DND-41 (cell line): Measurements from ENCODE around the gene MPZ.
A peak's percentile ranks its signal among the peaks of the same experiment; 100 is the strongest.

Experiments used
- ATAC-seq: fragments of 200-7000 bp; cut with Tn5 transposase; 3 replicates; pipeline ENCODE4 v1.9.1; 2021; ENCODE audit warnings: low read depth; ENCODE audit not compliant: insufficient read depth
- DNase-seq: peaks from one replicate; pipeline ENCODE4 v3.0.0-alpha.2; 2020
- H2AFZ ChIP-seq: 2 replicates; pipeline ENCODE4 v1.6.0; 2012; ENCODE audit warnings: low read depth, low read length
- H3K27ac ChIP-seq: 2 replicates; pipeline ENCODE4 v1.5.1; 2012; ENCODE audit warnings: low read length, inconsistent platforms
- H3K27me3 ChIP-seq: fragments of 200-600 bp; sonication (generic); 2 replicates; pipeline ENCODE4 v1.6.0; 2012; ENCODE audit warnings: low read length, mild to moderate bottlenecking, inconsistent platforms; ENCODE audit not compliant: insufficient read depth, poor library complexity
- H3K36me3 ChIP-seq: 2 replicates; pipeline ENCODE4 v1.5.1; 2012; ENCODE audit warnings: low read length, inconsistent platforms; ENCODE audit not compliant: insufficient read depth
- H3K4me1 ChIP-seq: 2 replicates; pipeline ENCODE4 v1.5.1; 2012; ENCODE audit warnings: mild to moderate bottlenecking, low read length; ENCODE audit not compliant: insufficient read depth
- H3K4me2 ChIP-seq: 2 replicates; pipeline ENCODE4 v1.6.0; 2012; ENCODE audit warnings: mild to moderate bottlenecking, moderate library complexity, low read length, inconsistent platforms; ENCODE audit not compliant: insufficient read depth
- H3K4me3 ChIP-seq, 2 experiments: fragments of 200-600 bp in 1 of 2; shearing (Covaris generic) in 1 of 2; 2 replicates each; pipeline ENCODE4 v1.5.1; 2012 to 2016; ENCODE audit warnings: inconsistent platforms in 2 of 2, low read length in 2 of 2, mild to moderate bottlenecking in 2 of 2, low read depth in 1 of 2, moderate library complexity in 1 of 2
- H3K79me2 ChIP-seq: 2 replicates; pipeline ENCODE4 v1.6.0; 2012; ENCODE audit warnings: low read length, inconsistent platforms; ENCODE audit not compliant: insufficient read depth
- H3K9ac ChIP-seq: 2 replicates; pipeline ENCODE4 v1.6.0; 2012; ENCODE audit warnings: low read depth, mild to moderate bottlenecking, inconsistent platforms, low read length, moderate library complexity
- H3K9me3 ChIP-seq: 2 replicates; pipeline ENCODE4 v1.5.1; 2012; ENCODE audit warnings: low read length, moderate library complexity, mild to moderate bottlenecking, inconsistent platforms; ENCODE audit not compliant: insufficient read depth, severe bottlenecking
- H4K20me1 ChIP-seq: 2 replicates; pipeline ENCODE4 v1.6.0; 2012; ENCODE audit warnings: low read length; ENCODE audit not compliant: insufficient read depth
- EZH2 ChIP-seq: IDR thresholded peaks from 3 replicates; pipeline ENCODE4 v1.6.1; 2012; ENCODE audit warnings: borderline replicate concordance, low read depth, mild to moderate bottlenecking, moderate library complexity, low read length, inconsistent platforms; ENCODE audit not compliant: severe bottlenecking
- TF ChIP-seq, protein P1 (sequence below): IDR thresholded peaks from 2 replicates; pipeline ENCODE4 v1.5.1; 2012; ENCODE audit warnings: borderline replicate concordance, low read length, moderate library complexity, mild to moderate bottlenecking; ENCODE audit not compliant: poor library complexity, severe bottlenecking; ENCODE audit errors: extremely low read depth

MPZ gene

DNA sequence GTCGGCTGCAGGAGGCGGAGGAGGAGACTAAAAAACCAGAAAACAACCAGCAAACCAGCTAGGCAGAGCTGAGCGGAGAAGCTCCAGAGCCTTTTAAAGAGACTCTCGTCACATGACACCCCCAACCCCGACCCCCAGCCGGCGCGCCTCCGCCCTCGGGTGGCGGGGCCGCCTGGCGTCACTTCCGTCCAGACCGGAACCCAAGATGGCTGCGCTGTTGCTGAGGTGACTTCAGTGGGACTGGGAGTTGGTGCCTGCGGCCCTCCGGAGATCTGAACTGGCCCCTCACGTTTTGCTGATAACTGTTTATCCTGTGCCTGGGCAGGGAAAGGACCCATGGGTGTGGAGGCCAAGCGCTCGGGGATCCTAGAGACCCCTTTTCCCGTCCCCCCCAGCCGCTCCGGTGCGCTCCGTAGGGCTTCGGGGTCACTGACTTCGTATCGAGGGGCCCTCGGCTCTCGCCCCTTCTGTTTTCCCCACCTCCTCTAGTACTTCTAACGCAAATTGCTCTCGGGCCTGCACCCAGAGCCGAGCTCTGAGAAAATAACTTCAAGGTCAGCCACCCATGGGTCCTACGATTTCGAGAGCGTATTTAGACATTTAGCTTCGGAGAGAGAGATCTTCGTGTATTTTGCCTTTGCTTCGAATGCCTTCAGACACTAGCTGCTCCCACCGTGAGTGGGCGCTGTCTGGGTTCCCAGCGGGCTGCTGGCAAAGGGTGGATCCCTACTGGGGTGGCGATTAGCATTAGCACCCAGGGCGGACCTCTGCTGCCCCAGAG lies 4.6 kb upstream of the MPZ start, which contains the start of gene SDHC:
Gene SDHC, plus strand, starts transcription at position 181 of the 781 bp plus-strand sequence. Its CDS starts 25 bp downstream, at position 206.
- H3K27ac ChIP-seq, result peak within 1 kb of the TSS; percentile 91
- H3K9me3 ChIP-seq, result no peaks in the 10 kb centered on the region
- peak within 1 kb of the TSS; percentile 95 for H2AFZ ChIP-seq
- H3K27me3 ChIP-seq, result no peaks in the 10 kb centered on the region
- H4K20me1 ChIP-seq, result no peaks in the 10 kb centered on the region
- ATAC-seq, result peak; percentile 98
- peak within 1 kb of the TSS; percentile 89 for H3K4me2 ChIP-seq
- peaks cover 25% of the 10 kb centered on the region for H3K4me1 ChIP-seq
- peak; percentile 91 for DNase-seq
- peaks cover 5% of the 10 kb centered on the region; the same call in 1 of the 2 replicates for H3K36me3 ChIP-seq
- H3K9ac ChIP-seq, result peak within 1 kb of the TSS; percentile 89
- H3K4me3 ChIP-seq, result peak within 1 kb of the TSS; percentile 93 to 94
- no peak for TF ChIP-seq EZH2
- TF ChIP-seq, protein P1, sequence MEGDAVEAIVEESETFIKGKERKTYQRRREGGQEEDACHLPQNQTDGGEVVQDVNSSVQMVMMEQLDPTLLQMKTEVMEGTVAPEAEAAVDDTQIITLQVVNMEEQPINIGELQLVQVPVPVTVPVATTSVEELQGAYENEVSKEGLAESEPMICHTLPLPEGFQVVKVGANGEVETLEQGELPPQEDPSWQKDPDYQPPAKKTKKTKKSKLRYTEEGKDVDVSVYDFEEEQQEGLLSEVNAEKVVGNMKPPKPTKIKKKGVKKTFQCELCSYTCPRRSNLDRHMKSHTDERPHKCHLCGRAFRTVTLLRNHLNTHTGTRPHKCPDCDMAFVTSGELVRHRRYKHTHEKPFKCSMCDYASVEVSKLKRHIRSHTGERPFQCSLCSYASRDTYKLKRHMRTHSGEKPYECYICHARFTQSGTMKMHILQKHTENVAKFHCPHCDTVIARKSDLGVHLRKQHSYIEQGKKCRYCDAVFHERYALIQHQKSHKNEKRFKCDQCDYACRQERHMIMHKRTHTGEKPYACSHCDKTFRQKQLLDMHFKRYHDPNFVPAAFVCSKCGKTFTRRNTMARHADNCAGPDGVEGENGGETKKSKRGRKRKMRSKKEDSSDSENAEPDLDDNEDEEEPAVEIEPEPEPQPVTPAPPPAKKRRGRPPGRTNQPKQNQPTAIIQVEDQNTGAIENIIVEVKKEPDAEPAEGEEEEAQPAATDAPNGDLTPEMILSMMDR, result peak; percentile 51
- peaks cover 29% of the 10 kb centered on the region for H3K79me2 ChIP-seq

DNA sequence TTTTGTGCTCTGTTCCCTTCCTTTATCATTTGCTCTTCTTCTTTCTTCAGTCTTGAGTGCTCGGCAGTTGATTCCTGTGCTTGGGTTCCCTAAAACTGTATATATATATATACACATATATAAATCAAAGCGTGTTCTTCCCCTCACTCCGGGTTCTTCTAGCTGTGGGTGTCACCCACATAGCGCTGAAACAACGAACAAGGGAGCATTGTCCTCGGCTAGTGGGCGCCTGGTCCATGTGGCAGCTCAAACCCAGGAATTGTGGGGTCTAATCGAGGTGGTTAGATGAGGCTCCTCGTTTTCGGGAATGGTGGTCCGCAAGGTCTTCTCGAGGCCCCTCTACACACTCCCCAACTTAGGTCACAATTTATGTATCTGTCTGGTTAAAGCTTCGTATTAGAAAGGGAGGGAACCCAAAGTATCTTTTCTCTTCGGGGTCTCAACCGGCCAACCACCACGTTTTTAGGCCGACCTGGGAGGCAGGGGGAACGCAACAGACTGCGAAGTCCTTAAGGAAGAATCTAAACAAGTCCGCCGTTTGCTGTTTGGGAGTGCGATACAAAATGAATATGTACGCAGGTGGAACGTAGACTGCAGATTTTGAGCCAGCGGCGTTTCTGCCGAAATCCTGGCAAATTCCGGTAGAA lies 3.9 kb upstream of the MPZ start:
- TF ChIP-seq EZH2, result no peak
- TF ChIP-seq, protein P1, result no peak
- no peak for ATAC-seq

DNA sequence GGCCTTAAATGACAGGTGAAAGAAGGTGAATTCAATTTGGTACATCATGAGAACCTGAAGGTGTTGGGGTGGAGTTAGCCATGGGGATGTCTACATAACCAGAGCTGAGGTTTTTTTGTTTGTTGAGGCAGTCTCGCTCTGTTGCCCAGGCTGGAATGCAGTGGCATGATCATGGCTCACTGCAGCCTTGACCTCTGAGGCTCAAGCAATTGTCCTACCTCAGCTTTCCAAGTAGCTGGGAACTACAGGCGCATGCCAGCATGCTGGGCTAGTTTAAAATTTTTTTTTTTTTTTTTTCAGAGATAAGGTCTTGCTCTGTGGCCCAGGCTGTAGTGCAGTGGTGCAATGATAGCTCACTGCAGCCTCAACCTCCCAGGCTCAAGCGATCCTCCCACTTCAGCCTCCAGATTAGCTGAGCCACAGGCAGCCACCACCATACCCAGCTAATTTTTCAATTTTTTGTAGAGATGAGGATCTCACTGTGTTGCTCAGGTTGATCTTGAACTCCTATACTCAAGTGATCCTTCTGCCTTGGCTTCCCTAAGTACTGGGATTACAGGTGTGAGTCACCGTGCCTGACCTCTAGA lies 1.9 kb upstream of the MPZ start:
- Histone ChIP-seq H3K79me2 (peaks cover 25% of the 10 kb centered on the region), H3K27ac (no peak overlapping the region), H3K9ac (no peak overlapping the region), H3K27me3 (no peaks in the 10 kb centered on the region), H3K9me3 (no peaks in the 10 kb centered on the region), H3K4me1 (peaks cover 42% of the 10 kb centered on the region), H4K20me1 (no peaks in the 10 kb centered on the region), H3K4me2 (no peak overlapping the region), H2AFZ (no peak overlapping the region), H3K36me3 (no peaks in the 10 kb centered on the region), H3K4me3 (no peak overlapping the region)
- no peak for ATAC-seq
- DNase-seq, result no peak
- TF ChIP-seq, protein P1, result no peak
- no peak for TF ChIP-seq EZH2

More for the DNA sequence above, 3.9 kb upstream of the MPZ start:
- H2AFZ ChIP-seq, result peak overlapping the region; percentile 95
- H3K79me2 ChIP-seq, result peaks cover 29% of the 10 kb centered on the region
- H3K27me3 ChIP-seq, result no peaks in the 10 kb centered on the region
- no peaks in the 10 kb centered on the region for H3K9me3 ChIP-seq
- H3K4me1 ChIP-seq, result peaks cover 25% of the 10 kb centered on the region
- H3K9ac ChIP-seq, result peak overlapping the region; percentile 89
- H3K4me2 ChIP-seq, result peak overlapping the region; percentile 89
- peak overlapping the region; percentile 93 to 94; a peak in 3 of 4 replicates for H3K4me3 ChIP-seq
- H4K20me1 ChIP-seq, result no peaks in the 10 kb centered on the region
- peak overlapping the region; percentile 91 for H3K27ac ChIP-seq
- no peak for DNase-seq
- peaks cover 5% of the 10 kb centered on the region; the same call in 1 of the 2 replicates for H3K36me3 ChIP-seq
